Upper lobe of left lung (tissue), 6 donors: ENCODE measurements around the gene DYSF. TPM values are rescaled to one million over a fixed set of nuclear protein-coding genes. Genes with fewer than 3 reads are reported as not detected.

ENCODE experiments used
- ATAC-seq, 2 donors: fragments of 200-7000 bp; cut with Tn5 transposase; one replicate each; pipeline ENCODE4 v1.9.1; 2022; ENCODE audit warnings: mild to moderate bottlenecking in 2 of 2, moderate library complexity in 2 of 2; ENCODE audit not compliant: low FRiP score in 2 of 2
- DNase-seq, 2 donors: peaks; one replicate each; pipeline ENCODE4 v3.0.0-alpha.2; 2019 to 2020
- H3K27ac ChIP-seq, 4 donors: fragments of 200-600 bp; sonication (generic); one replicate each; pipeline ENCODE4 v1.5.1; 2016 to 2019
- H3K27me3 ChIP-seq, 4 donors: fragments of 200-600 bp; sonication (generic); one replicate each; pipeline ENCODE4 v1.5.1; 2017 to 2019
- H3K36me3 ChIP-seq, 4 donors: fragments of 200-600 bp; sonication (generic); one replicate each; pipeline ENCODE4 v1.5.1; 2016 to 2019
- H3K4me1 ChIP-seq, 4 donors: fragments of 200-600 bp; sonication (generic); one replicate each; pipeline ENCODE4 v1.5.1; 2018 to 2019
- H3K4me3 ChIP-seq, 4 donors: fragments of 200-600 bp; sonication (generic); one replicate each; pipeline ENCODE4 v1.5.1; 2017 to 2019; ENCODE audit warnings: mild to moderate bottlenecking in 2 of 4, moderate library complexity in 1 of 4
- H3K9me3 ChIP-seq, 4 donors: fragments of 200-600 bp; sonication (generic); one replicate each; pipeline ENCODE4 v1.5.1; 2018 to 2019
- CTCF ChIP-seq, 6 experiments: fragments of 450-650 bp in 4 of 6; fragments of 200-600 bp in 2 of 6; sonication (generic) in 2 of 6; IDR thresholded peaks; one replicate each; pipeline ENCODE4 v1.5.1; 2016 to 2019; ENCODE audit warnings: antibody characterized with exemption in 6 of 6
- EP300 ChIP-seq, 4 donors: sonication (generic); formaldehyde crosslinking; IDR thresholded peaks; one replicate each; pipeline ENCODE4 v1.5.1; 2017; ENCODE audit warnings: antibody characterized with exemption in 4 of 4, control low read depth in 2 of 4
- POLR2A ChIP-seq, 4 donors: fragments of 450-650 bp; IDR thresholded peaks; one replicate each; pipeline ENCODE4 v1.5.1; 2016 to 2017; ENCODE audit warnings: antibody characterized with exemption in 4 of 4, mild to moderate bottlenecking in 2 of 4
- POLR2AphosphoS5 ChIP-seq, 2 donors: sonication (generic); formaldehyde crosslinking; IDR thresholded peaks; one replicate each; pipeline ENCODE4 v1.5.1; 2017; ENCODE audit warnings: antibody characterized with exemption in 2 of 2
- WGBS, 2 donors: methylation state at CpG; one replicate each; pipeline ENCODE4 v1.1.5; 2017 to 2018; 5-methylcytosine and 5-hydroxymethylcytosine counted together
- total RNA-seq, 6 donors: library from RNA; depleted of rRNA in 4 of 6; stranded (reverse); fragments of >200 nt in 4 of 6; gene quantifications; one replicate each; pipeline versions ENCODE4 v1.1.0 to v1.2.1, GENCODE V29; 2016 to 2021
- donor health status: DM: no; HTN: no; CAD: no; lungs with moderate emphysema.
- donor health status: DM: no; HTN: yes; CAD: no; lungs with severe emphysema.

DYSF gene
- total RNA-seq, 6 donors from 2014 or later: 17.5 to 72.7 (median 42.7) TPM

GRCh38 chr2:71639735-71640134 is 186.4 kb downstream of the DYSF start:
- no peaks in the 10 kb centered on the region for H3K9me3 ChIP-seq
- no peak overlapping the region for H3K27ac ChIP-seq
- WGBS, 2 donors: 89 to 93% methylated on average over 4 of the region's 4 CpGs
- TF ChIP-seq CTCF (IDR thresholded peaks at IDR 0.05) (no peak), POLR2A (IDR thresholded peaks at IDR 0.05) (no peak), EP300 (IDR thresholded peaks at IDR 0.05) (no peak), POLR2AphosphoS5 (IDR thresholded peaks at IDR 0.05) (no peak)
- DNase-seq: no peak
- no peak overlapping the region for H3K4me3 ChIP-seq
- no peaks in the 10 kb centered on the region for H3K27me3 ChIP-seq
- no peak for ATAC-seq
- no peaks in the 10 kb centered on the region for H3K4me1 ChIP-seq
- peaks cover 0 to 5% (median 2%) of the 10 kb centered on the region in 4 donors for H3K36me3 ChIP-seq

DNA sequence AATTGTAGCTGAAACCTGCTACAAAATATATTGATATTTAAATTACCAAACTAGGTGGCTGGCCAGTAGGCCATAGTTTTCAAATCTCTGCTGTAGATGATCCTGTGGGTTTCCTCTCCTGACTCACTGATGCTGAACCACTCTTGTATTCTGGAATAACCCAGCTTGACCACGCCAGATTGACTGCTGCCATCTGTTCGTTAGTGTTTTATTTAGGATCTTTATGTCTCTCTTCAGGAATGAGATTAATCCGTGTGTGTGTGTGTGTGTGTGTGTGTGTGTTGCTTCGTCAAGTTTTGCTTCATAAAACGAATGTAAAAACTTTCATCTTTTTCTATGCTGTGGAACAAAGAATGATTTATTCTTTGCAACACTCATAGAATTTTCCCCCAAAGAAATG is 187.1 kb downstream of the DYSF start:
- DNase-seq (no peak), ATAC-seq (no peak)
- H3K4me3 ChIP-seq: no peak overlapping the region
- H3K27ac ChIP-seq: no peak overlapping the region
- peaks cover 0 to under 1% (median 0%) of the 10 kb centered on the region in 4 donors for H3K4me1 ChIP-seq
- no peak for TF ChIP-seq POLR2A (IDR thresholded peaks at IDR 0.05)
- no peak for TF ChIP-seq POLR2AphosphoS5 (IDR thresholded peaks at IDR 0.05)
- TF ChIP-seq CTCF (IDR thresholded peaks at IDR 0.05): no peak
- no peak for TF ChIP-seq EP300 (IDR thresholded peaks at IDR 0.05)
- 89 to 92% methylated on average over 5 of the region's 5 CpGs for WGBS, 2 donors
- peaks cover 0 to 9% (median 3%) of the 10 kb centered on the region in 4 donors for H3K36me3 ChIP-seq
- H3K27me3 ChIP-seq: no peaks in the 10 kb centered on the region
- H3K9me3 ChIP-seq: no peaks in the 10 kb centered on the region

- no peaks in the 10 kb centered on the region for H3K9me3 ChIP-seq
- H3K27ac ChIP-seq: no peak overlapping the region
- no peaks in the 10 kb centered on the region for H3K27me3 ChIP-seq
- ATAC-seq: no peak
- H3K4me3 ChIP-seq: no peak overlapping the region
- WGBS, 2 donors: 84 to 85% methylated on average over 13 of the region's 13 CpGs
- H3K4me1 ChIP-seq: peaks cover 0 to 9% (median 4%) of the 10 kb centered on the region in 4 donors
- DNase-seq: no peak
- TF ChIP-seq CTCF (IDR thresholded peaks at IDR 0.05) (no peak), POLR2A (IDR thresholded peaks at IDR 0.05) (no peak), EP300 (IDR thresholded peaks at IDR 0.05) (no peak), POLR2AphosphoS5 (IDR thresholded peaks at IDR 0.05) (no peak)
- peaks cover 0 to 9% (median 3%) of the 10 kb centered on the region in 4 donors for H3K36me3 ChIP-seq
Measured at GRCh38 chr2:71643674-71644357, 190.5 kb downstream of the DYSF start.

DNA sequence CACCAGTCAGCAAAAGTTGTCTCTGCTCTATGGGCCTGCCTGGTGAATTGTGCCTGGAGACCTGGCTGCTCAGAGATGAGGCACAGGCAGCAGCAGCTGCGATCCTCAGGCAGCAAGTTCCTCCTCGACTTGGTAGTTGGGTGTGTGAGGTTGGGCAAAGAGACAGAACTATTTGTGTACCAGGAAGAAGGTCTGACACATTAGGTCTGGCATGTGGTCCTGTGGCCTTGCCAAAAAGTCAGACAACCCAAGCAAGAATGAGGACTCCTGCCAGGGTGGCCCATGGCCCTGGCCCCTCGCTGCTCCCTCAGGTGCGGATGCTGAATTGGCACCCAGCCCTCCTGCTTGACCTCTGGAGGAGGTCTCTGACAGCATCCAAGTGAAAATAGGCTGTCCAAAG is 192.7 kb downstream of the DYSF start:
- peaks cover 0 to 9% (median 3%) of the 10 kb centered on the region in 4 donors for H3K36me3 ChIP-seq
- no peak for DNase-seq
- no peak overlapping the region for H3K27ac ChIP-seq
- H3K4me1 ChIP-seq: peaks cover 0 to 9% (median 4%) of the 10 kb centered on the region in 4 donors
- no peaks in the 10 kb centered on the region for H3K27me3 ChIP-seq
- 45 to 70% methylated on average over 4 of the region's 4 CpGs for WGBS, 2 donors
- peak in 1 of 2 donors; percentile 38 for ATAC-seq
- H3K4me3 ChIP-seq: no peak overlapping the region
- TF ChIP-seq POLR2A (IDR thresholded peaks at IDR 0.05): no peak
- TF ChIP-seq EP300 (IDR thresholded peaks at IDR 0.05): no peak
- no peak for TF ChIP-seq CTCF (IDR thresholded peaks at IDR 0.05)
- TF ChIP-seq POLR2AphosphoS5 (IDR thresholded peaks at IDR 0.05): no peak
- H3K9me3 ChIP-seq: no peaks in the 10 kb centered on the region

- Histone ChIP-seq H3K27ac (no peak overlapping the region), H3K27me3 (no peaks in the 10 kb centered on the region), H3K4me1 (peaks cover 0 to 9% (median 4%) of the 10 kb centered on the region in 4 donors), H3K36me3 (peaks cover 0 to 9% (median 2%) of the 10 kb centered on the region in 4 donors), H3K4me3 (no peak overlapping the region), H3K9me3 (no peaks in the 10 kb centered on the region)
- ATAC-seq: no peak
- no peak for TF ChIP-seq EP300 (IDR thresholded peaks at IDR 0.05)
- TF ChIP-seq CTCF (IDR thresholded peaks at IDR 0.05): no peak
- no peak for TF ChIP-seq POLR2A (IDR thresholded peaks at IDR 0.05)
- no peak for TF ChIP-seq POLR2AphosphoS5 (IDR thresholded peaks at IDR 0.05)
- no peak for DNase-seq
- 93 to 98% methylated on average over 1 of the region's 1 CpG for WGBS, 2 donors
Measured at GRCh38 chr2:71647356-71647755, 194.0 kb downstream of the DYSF start.
